Measurements from ENCODE around the gene HAUS7.

HAUS7 gene

GRCh38 chrX:153450949-153451277 lies 19.5 kb downstream of the HAUS7 start:
- DNase-seq: no peak

GRCh38 chrX:153450114-153450948 lies 20.0 kb downstream of the HAUS7 start:
- DNase-seq: no peak

- DNase-seq: no peak
These were observed 20.8 kb downstream of the HAUS7 start for GRCh38 chrX:153449368-153450113.

- no peak for DNase-seq
These were observed 21.6 kb downstream of the HAUS7 start for GRCh38 chrX:153448556-153449367.

GRCh38 chrX:153447581-153447960 lies 22.8 kb downstream of the HAUS7 start:
- no peak for DNase-seq

DNA sequence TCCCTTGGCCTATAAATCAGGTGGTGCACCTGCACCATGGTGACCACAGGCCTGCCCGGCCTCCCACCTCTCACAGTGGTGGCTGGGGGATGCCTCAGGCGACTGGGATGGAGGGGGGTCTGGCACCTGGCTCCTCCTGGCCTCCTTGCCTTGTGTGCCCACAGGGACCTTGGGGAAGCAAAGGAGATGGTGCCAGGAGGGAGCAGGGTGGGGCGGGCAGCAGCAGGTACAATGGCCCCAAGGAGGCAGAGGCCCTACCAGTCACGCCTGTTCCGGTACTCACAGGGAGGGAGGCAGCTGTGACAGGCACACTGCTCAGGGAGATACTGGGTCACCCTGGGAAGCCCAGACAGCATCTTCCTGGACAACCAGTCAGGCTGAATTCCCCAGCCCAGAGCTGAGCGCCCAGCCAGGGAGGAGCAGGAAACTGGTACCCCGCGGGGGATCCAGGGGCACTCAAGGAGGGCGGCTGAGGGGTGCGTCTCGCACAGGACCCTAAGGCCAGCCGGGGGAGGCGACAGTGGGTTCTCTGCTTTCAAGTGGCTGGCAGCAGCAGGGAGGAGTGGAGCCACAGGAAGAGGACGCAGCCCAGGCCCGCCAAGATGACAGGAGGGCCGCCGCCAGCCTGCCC lies 23.3 kb downstream of the HAUS7 start:
- no peak for DNase-seq

DNA sequence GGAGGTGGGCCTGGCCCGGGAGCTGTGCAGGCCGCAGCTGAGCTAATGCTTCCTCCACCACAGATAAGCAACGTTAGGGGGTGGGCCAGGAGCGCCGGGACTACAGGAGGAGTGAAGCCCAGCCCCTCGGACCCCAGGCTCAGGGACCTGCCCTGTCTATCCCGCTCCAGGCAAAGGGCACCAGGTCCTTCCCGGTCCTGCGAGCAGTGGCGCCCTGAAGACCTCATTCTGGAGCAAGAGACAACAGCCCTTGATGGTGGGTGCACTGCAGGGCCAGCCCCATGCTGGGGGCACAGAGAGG lies 23.8 kb downstream of the HAUS7 start:
- no peak for DNase-seq

- no peak for DNase-seq
These were observed 24.3 kb downstream of the HAUS7 start, which contains the start of gene TREX2 for GRCh38 chrX:153445856-153446635. Gene TREX2 (minus strand): TSS chrX:153446056. CDS start chrX:153445430, 626 bp downstream.

DNA sequence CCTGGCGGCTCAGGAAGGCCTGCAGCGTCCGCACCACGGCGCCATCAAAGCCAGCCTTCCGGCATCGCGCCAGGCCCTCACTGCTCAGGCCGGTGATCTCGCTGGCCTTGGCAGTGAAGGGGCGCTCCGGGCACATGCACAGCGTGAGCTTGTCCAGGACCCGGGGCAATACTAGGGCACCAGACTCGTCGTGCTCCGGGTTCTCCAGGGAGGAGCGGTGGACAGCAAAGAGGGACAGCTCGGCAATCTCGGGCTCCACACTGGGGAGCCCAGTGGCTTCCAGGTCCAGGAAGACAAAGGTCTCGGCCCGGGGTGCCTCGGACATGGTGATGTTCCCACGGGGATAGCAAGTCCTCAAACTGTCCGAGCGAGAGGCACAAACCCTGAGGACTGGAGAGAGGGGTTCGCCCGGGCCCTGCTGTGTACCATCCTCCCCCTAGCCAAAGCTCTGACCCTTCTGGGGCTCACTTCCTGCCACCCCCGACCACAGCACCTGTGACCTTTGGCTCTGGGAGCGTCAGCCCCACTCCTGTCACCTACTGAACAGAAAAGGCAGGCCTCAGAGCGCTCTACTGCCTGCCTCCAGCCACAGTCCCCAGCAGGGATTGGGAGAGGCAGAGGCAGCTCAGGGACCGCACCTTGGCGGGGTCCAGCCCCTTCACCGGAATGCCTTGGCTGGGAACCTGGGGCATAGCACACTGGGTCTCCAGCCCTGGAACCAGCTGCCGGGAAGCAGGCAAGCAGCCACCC lies 25.1 kb downstream of the HAUS7 start:
- no peak for DNase-seq

DNA sequence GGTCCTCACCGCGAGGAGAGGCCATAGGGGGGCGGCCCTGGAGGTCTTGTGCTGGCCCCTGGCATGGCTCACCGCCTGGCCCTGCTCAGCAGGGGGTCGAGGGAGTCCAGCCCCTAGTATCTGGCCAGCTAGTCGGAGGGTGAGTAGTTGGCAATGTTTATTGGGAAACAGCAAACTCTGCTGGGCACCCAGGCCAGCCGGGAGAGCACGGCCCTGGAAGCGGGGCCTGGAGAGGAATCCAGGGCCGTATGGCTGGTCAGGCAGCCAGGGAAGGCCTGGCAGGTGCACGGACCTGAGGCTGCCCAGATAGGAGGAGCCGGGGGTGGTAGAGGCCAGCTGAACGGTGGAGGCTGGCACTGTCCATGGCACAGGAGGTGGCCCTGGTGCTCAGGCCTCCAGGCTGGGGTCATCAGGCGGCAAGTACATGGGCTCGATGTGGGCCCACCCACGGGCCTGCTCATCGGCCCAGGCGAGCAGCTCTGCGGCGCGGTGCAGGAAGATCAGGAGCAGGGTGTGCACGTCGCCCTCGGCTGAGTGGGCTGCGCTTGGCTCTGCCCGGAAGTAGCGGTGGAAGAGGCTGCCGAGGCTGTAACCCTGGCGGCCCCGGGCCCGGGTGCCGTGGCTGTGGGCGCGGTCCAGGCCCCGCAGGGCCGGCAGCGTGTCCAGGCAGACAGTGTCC lies 25.9 kb downstream of the HAUS7 start:
- no peak for DNase-seq

- DNase-seq: no peak
These were observed 26.7 kb downstream of the HAUS7 start for GRCh38 chrX:153443476-153444332.

DNA sequence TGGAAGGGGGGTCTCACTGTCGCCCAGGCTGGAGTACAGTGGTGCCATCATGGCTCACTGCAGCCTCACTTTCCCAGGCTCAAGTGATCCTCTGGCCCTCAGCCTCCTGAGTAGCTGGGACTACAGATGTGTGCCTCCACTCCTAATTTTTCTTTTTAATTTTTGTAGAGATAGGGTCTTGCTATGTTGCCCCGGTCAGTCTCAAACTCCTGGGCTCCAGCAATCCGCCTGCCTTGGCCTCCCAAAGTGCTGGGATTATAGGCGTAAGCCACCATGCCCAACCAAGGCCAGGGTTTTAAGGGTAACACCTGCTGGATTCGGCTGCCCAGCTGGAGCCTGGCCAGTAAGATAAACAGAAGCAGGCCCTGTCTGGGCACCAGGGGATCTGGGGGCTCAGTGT lies 27.9 kb downstream of the HAUS7 start:
- DNase-seq: no peak

DNA sequence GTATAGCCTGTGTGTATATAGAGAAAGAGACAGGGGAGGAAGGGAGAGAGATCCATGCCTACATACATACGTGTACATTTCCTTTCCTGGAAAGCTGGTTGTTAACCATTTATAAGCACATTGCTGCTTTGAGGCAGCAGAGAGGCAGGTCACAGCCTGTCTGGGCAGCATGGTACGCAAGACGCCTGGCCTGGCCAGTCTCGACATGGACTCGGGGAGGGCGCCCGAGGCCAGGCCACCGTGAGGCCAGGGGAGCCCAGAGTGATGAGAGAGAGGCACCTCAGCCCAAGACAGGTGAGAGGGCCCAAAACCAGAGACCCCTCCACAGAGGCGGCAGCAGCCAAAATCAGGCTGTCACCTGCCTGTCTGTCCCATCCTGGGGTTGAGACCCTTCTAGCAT lies 28.4 kb downstream of the HAUS7 start:
- no peak for DNase-seq

DNA sequence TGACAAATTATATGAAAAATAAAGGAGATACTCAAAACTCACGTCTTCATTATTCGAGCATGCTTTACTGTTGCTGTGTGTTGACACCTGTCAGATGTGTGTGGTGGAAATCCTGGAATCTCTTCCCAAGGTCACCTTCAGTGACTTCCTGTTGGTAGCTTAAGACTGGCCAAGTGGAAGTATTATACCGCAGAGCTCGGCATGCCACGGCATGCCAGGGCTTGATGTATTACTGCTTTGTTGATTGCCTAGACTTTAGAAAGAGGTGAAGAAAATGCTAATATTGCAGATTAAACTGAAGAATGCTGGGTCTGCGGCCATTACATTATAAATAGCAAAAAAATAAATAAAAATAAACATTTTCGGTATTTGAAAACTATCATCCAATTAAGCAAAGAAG lies 29.1 kb downstream of the HAUS7 start:
- no peak for DNase-seq

DNA sequence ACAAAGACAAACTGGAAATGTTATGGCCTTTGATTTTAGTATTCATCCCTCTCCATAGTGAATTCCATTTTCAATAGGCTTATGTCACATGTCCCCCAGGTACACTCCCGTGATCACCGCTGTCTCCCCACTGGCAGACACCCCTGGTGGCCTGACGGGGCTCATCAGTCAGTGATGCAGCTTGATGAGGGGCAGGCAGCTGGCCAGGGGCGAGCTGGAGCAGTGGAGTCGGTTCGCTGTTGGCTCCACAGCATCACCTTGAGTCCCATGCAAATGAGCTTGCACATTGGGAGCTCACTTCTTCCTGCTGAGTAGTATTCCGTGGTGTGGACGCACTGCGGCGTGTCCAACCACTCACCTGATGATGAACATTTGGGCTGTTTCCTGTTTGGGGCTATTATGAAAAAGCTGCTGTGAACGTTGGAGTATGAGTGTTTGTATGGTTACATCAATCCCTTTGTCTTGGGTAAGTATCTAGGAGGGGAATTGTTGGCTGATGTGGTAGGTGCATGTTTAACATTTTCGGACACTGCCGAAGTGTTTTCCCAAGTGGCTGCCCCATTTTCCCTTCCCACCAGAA lies 29.7 kb downstream of the HAUS7 start:
- no peak for DNase-seq

GRCh38 chrX:153439977-153440376 lies 30.4 kb downstream of the HAUS7 start:
- DNase-seq: no peak

DNA sequence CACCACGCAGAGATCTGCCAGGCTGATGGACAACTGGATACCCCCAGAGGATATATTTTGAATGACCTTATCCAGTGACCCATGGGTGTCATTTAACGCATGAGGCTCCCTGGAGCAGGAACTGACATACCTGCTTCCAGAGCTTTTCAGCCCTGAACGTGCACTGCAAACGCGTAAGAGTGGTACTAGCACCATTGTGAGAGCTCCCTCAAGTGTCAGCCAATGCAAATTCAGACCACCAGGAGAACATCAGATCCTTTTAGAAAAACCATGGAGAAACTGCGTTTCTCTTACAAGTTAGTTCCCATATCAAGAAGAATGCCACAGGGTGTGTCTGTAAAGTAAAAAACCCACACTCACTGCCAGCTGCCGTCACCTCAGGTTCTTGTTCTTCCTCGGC lies 31.8 kb downstream of the HAUS7 start:
- peak in 1 of 2 experiments; percentile 7 for DNase-seq

DNA sequence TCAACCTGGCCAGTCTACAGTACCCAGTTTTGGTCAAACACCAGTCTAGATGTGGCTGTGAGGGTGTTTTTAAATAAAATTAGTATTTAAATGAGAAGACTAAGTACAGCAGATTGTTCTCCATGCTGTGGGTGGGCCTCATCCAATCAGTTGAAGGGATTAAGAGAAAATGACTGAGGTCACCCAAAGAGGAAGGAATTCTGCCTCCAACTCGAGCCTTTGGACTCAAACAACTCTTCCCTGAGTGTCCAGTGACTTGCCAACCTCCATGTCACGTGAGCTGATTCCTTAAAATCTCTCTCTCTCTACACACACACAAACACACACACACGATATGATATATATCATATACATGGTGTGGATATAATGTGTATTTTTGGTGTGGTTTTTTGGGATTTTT lies 34.5 kb downstream of the HAUS7 start:
- no peak for DNase-seq

- DNase-seq: no peak
These were observed 35.6 kb downstream of the HAUS7 start for GRCh38 chrX:153434801-153435200.
